Camera-type eye (tissue), 1 donor: ENCODE results near the gene LINC01488. TPM values are rescaled to one million over a fixed set of nuclear protein-coding genes. Genes with fewer than 3 reads are reported as not detected.

Experiments used
- total RNA-seq: library from RNA; depleted of rRNA; stranded (reverse); fragments of >200 nt; gene quantifications from one replicate; pipeline ENCODE4 v1.2.3, GENCODE V29; 2014

LINC01488 gene
- total RNA-seq: 0.38 TPM

DNA sequence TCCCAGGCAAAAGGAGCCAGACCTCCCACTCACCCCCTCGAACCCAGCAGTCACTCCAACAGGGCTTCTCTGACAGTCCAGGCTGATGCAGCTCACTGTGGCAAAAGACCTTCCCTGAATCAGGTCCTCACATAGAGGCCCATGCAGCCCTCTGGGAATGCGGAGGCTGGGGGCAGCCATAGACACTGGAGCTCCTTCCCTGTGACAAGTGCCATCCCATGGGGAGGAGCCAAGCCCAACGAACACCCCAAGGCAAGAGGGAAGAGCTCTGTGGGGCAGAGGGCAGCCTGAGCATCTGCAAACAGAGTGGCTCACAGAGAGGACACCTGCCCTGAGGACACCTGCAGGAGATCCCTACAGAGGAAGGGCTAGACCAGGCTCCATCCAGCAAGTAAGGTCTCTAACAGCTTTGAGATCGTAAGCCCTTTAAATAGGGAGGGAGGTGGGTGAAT lies at the start of gene LINC01488:
Gene LINC01488, plus strand, starts transcription at position 271 of the 452 bp plus-strand sequence.

Other genes starting within 250 kb of the LINC01488 start
- gene MYEOV, start 187.5 kb upstream of the LINC01488 start, total RNA-seq: not detected
- gene CCND1, start 159.5 kb downstream of the LINC01488 start, total RNA-seq: 270 TPM
- gene LTO1, start 193.7 kb downstream of the LINC01488 start, total RNA-seq: 25.5 TPM
- 1.2 TPM for gene FGF19, start 222.4 kb downstream of the LINC01488 start, total RNA-seq